ENCODE data around the gene ATP11A.

DNA sequence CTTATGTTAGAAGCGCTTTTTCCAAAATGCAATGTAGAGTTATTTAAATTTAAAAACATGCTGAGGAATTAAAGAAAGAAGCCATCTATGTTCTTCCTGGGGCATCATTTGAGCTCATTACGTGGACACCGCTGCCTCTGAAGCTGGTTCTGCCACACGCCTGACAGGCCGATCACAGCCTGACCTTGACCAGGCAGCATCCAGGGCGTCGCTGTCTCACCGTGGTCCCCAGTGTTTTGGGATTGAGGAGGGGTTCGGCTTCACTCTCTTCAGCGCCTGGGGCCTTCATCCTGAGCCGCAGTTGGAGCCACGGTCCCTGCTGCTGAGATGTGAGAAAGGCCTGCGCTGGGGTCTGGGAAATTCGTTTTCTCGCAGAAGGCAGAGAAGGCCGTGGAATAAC lies 64.0 kb downstream of the ATP11A start:
- no peak for TF ChIP-seq POLR2A (IDR thresholded peaks at IDR 0.05)
- TF ChIP-seq, protein P1, sequence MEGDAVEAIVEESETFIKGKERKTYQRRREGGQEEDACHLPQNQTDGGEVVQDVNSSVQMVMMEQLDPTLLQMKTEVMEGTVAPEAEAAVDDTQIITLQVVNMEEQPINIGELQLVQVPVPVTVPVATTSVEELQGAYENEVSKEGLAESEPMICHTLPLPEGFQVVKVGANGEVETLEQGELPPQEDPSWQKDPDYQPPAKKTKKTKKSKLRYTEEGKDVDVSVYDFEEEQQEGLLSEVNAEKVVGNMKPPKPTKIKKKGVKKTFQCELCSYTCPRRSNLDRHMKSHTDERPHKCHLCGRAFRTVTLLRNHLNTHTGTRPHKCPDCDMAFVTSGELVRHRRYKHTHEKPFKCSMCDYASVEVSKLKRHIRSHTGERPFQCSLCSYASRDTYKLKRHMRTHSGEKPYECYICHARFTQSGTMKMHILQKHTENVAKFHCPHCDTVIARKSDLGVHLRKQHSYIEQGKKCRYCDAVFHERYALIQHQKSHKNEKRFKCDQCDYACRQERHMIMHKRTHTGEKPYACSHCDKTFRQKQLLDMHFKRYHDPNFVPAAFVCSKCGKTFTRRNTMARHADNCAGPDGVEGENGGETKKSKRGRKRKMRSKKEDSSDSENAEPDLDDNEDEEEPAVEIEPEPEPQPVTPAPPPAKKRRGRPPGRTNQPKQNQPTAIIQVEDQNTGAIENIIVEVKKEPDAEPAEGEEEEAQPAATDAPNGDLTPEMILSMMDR (IDR thresholded peaks at IDR 0.05): no peak
